OCI-M1 (cell line): Measurements from ENCODE around the gene COMT.
A peak's percentile ranks its signal among the peaks of the same experiment; 100 is the strongest.

Experiments
- DNase-seq: peaks from one replicate; lab custom pipeline; 2025; lab: John Stamatoyannopoulos, UW

The COMT gene

GRCh38 chr22:19929586-19930550, 11.7 kb upstream of the COMT start:
- peak; percentile 73 for DNase-seq

DNA sequence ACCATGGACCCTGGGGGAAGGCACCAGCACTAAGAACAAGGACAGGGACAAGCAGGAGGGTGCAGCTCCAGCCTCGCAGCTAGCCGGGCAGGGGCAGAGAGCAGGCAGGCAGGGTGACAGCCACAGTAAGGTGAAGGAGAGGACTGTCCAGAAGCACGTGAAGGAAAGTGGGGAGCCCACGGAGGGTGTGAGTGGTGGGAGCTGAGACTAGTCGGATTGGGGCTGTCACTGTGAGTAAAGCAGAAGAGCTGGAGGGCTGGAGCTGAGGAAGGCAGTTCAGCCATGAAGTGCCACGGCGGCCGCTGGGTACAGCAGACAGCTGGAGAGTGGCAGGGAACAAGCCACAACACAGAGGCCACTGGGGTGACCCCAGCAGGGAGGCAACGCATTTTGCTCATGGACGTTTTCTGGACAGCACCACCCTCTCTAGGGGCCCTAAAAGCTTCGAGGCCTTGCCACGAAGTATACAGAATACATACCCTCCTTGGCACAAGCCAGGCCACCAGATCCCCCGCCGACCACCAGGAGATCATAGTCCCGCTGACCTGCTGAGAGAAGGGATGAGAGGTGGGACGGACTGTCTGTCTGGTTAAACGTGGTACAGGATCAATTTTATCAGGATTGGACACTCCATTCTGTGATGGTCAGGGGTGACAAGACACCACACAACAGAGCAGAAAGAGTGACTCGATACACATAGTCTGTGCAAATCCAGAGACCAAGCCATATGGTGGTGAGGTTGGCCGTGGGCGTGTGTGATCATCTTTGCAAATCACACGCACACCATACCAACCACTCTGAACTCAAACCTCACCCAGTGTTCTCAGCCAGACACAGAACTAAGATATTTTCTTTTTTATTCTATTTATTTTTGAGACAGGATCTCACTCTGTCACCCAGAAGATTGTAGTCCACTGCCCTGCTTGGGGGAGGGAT, 10.8 kb upstream of the COMT start:
- DNase-seq, result no peak

DNA sequence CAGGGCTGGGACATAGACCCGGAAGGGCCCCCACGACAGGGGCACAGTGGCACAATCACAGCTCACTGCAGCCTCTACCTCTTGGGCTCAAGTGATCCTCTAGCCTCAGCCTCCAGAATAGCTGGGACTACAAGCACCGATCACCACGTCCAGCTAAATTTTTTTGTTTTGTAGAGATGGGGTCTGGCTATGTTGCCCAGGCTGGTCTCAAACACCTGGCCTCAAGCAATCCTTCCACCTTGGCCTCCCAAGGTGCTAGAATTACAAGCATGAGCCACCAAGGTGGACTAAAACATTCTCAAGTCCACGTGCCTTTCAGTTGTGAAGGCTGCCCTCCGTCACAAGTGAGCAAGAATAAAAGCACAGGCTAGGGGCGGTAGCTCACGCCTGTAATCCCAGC, 10.1 kb upstream of the COMT start:
- no peak for DNase-seq

- no peak for DNase-seq
These were observed 9.0 kb upstream of the COMT start for GRCh38 chr22:19932367-19933206.

DNA sequence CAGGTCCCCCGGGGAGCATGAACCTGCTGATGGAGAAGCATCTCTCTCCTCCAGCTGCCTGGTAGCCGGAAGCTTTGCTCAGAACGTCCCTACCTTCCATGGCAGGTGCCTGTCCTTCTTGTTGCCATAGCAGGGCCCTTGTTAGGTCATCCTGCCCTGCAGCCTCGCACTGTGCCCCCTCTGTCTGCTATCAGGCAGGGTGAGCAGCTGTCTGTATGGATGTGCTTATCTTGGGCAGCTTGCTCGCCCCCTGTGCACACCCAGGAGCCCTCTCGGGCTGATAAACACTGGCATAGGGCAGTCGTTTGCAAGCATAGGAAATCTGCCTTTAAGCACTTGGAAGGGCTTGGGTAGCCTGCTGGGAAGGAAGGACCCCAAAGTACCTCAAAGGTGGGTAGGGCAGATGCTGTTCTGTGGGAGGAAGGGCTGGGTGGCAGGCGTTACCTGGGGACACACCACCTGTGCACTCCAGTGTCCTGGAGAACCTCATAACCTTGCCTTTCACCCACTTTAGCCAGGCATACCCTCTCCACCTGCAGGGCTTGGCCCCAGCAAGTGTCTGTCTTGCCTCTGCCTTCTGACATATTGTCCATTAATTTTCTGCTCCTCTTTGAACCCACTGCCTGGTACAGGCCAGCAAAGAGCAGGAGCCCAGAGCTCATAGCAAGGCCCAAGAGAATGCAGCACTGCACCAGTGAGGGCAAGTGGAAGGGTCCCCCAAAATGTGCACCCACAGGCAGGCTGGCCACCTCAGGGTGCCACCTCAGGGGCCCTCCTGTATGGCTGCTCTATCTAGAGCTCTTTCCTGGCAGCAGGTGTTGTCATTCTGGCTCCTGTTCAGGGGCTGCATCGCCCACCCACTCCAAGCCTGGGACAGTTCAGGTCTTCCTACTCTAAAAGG, 8.0 kb upstream of the COMT start:
- DNase-seq, result no peak

DNA sequence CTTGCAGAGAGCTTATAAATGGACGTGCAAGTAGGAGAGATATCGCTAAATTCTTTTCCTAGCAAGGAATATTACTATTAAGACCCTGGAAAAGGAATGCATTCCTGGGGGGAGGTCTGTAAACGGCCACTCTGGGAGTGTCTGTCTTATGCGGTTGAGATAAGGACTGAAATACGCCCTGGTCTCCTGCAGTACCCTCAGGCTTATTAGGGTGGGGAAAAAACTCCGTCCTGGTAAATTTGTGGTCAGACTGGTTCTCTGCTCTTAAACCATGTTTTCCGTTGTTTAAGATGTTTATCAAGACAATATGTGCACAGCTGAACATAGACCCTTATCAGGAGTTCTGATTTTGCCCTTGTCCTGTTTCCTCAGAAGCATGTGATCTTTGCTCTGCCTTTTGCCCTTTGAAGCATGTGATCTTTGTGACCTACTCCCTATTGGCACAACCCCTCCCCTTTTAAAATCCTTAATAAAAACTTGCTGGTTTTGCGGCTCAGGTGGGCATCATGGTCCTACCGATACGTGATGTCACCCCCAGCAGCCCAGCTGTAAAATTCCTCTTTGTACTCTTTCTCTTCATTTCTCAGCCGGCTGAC, 6.4 kb upstream of the COMT start:
- peak; percentile 57 for DNase-seq

DNA sequence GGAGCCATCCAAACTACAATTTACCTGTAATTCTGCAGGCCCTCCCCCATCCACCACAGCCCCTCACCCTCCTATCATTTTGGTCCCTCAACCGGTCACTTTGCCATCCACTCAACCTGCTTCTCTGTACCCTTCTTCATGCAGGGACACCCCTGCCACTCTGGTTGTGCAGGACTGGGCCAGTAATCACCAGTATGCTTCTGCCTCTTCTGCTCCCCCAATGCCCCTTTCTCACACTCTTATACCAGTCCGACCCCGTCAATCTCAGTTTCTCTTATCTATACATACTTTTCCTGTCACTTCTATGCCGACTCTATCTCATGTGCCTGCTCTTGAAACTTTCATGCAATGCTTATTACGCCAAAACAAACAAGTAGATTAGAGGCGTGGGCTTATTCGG, 5.1 kb upstream of the COMT start:
- no peak for DNase-seq

- no peak for DNase-seq
These were observed 3.7 kb upstream of the COMT start for GRCh38 chr22:19937616-19938473.

DNA sequence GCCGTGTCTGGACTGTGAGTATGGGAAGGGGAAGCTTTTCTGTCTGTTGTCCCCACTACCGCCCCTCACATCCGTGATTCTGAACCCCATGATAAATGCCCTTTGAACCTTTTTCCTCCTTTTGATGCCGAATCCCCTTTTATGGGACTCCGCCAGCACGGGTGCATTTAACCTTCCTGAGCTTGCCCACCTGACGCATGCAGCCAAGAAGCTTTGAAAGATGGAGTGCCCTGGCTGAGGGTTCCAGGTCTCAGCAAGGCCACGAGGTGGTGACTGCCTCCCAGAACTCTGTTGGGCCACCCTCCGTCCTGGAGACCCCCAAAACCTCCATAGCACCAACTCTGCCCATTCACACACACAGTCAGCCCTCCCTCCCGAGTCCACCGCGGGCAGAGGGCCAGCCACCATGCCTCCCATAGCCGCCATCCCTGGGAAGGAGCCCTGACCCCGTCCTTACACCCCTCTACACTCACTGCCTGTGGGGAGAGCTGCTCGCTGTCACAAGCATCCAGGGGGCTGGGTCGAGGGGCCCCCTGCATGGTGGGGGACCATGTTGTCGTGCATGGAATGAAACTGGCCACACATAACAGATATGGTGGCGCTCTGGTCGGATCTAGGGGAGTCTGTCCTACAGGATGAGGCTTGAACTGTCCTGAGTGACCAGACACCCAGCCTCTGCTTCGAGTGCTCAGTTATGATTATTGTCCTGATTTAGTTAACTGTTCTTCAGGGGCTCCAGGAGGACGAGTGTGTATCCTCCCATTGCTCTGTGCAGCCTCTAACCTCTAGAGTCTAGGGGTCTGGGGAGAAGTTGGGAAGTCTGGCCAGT, 822 bp upstream of the COMT start:
- no peak for DNase-seq

GRCh38 chr22:19942157-19943081, 847 bp downstream of the COMT start:
- peak; percentile 88 for DNase-seq

GRCh38 chr22:19943082-19944026, 1.8 kb downstream of the COMT start:
- peak; percentile 77 for DNase-seq

GRCh38 chr22:19948057-19948760, 6.6 kb downstream of the COMT start:
- DNase-seq, result no peak

DNA sequence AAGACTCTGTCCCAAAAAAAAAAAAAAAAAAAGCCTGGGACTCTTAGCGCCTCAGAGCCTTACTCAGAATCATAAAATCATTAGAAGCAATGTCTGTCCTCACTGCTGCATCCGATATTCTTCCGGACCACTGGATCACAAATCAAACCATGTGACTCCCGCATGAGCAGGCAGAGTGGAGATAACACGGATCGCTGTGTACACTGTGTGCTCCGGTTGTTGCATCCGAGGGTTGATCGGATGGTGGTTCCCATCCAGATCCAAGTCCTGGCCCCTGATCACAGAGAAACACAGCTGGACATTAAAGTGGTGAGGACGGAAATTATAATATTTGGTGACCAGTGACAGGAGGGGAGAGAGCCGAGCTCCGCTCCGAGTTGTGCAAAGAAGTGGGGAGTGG, 9.8 kb downstream of the COMT start:
- DNase-seq, result no peak

DNA sequence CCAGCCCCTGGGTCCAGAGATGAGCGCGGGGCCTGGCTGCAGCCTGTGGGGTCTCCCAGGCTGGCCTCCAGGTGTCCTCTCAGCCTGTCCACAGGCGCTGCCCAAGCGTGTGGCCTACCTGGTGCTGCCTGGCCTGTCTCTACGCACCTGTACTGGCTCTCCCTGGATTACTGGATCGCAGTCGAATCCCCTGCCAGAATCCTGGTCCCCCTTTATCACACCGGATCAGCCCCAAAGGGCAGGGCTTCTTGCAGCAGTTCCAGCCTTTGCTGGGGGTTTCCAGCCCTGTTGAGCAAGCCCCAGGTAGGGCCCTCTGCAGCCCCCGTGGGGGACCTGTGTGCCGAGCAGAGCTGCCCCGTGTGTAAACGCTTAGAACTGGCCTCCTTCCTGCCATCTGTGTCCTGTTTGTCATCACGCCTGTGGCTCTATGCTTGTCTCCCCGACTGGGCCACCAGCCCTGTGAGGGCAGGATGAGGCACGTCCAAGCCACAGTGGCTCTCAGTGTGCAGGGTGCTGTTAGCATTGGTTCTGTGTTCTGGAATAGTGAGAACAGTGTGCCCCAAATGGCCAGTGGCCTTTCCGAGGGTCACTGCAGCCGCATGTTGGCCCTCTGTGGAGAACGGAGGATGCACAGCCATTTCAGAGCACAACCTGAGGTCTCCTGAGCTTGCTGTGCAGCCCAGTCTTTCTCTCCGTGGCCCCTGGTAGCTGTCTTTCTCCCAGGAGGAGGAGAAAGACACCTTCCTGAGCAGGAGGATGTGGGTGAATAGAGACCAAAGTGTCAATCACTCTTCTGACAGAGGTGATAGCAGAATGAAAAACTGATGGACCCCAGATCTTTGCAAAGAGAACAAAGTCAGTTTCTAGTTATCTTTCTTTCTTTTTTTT, 13.9 kb downstream of the COMT start:
- DNase-seq, result no peak

DNA sequence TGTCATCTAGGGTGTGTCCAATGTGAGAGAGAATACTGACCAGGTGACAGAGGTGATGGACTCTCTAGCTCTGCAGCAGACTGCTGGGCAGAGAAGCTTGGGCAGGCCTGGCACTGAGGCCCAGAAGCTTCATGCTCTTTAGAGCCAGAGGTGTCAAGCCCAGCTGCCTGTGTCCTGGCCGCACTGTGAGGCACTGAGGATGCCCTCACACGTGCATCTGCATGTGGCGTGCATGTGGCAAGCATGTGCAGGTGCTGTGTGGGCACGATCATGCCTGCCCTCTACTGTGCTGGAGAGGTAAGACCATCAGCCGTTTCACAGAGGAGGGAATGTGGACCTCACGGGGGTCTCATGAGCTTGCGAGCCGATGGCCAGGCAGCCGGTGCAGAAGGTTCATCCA, 15.9 kb downstream of the COMT start:
- no peak for DNase-seq
